NCI-H69 (cell line): ENCODE measurements around the gene PDGFC.

ENCODE experiments used
- DNase-seq: peaks from one replicate; lab custom pipeline; 2025; lab: John Stamatoyannopoulos, UW

Gene PDGFC

DNA sequence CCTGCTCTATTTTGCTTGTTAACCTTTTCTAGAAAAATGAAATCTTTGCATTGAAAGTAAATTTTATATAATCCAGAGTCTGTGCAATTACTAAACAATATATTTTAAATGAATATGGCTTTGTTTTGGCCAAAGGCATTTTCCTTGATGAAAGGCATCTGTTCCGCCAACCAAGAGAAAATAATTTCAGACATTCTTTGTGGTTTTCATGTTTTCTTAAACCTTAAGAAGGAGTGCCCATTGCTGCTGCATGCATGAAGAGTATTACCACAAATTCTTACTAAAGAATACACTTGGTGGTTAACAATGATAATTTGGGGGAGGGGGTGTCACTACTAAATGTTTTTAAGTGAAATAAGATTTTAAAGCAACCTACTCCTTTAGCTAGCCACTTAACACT lies 2.7 kb upstream of the PDGFC start:
- no peak for DNase-seq

DNA sequence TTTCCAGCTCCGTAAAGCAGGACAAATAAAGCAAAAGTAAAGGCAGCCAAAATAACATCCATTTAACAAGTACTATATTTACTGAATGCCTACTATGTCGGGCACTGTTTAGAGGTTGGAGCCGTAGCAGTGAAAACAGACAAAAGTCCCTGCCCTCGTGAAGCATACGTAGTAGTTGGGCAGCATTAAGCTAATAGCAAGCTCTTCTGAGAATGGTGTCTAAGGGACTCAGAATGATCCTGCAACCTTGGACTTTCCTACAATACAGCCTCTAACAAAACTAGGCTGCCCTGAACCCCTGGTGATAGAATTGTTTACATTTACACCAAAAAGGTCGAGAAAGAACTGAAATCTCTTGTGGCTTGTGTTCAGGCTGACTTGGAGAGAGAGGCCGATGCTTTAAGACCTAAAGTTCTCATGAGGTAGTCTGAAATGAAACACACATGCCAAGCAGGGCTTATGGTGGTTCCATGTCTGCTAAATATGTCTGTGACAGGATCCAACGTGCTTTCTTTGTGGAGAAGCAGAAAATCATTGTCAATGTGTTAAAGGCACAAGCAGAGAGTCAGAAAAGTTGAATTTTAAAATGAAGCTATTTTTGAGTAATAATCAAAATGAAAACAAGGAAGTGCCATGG lies 898 bp upstream of the PDGFC start:
- no peak for DNase-seq

DNA sequence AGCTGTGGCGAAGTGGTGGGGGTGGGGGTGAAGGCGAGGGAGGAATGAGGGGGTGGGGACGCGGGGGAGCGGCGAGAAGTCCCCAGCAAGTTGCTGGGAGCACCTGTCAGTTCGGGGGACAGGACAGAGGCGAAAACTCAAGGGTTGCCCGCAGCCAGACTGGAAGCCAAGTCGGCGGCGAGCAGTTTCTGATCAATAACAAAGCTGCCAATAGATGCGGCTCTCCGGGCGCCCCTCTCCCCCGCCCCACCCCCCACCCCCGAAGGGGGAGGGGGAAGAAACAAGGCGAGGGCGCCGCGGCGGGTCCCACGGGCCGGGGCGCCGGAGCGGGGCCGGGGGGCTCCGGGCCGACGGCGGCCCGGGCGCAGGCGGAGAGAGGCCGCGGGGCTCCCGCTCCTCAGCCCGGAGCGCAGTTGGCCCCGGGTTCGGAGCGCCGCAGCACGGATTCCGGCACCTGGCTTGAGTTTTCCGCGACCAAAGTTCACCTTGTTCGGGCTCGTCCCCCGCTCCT lies 379 bp downstream of the PDGFC start:
- peak; percentile 51 for DNase-seq

DNA sequence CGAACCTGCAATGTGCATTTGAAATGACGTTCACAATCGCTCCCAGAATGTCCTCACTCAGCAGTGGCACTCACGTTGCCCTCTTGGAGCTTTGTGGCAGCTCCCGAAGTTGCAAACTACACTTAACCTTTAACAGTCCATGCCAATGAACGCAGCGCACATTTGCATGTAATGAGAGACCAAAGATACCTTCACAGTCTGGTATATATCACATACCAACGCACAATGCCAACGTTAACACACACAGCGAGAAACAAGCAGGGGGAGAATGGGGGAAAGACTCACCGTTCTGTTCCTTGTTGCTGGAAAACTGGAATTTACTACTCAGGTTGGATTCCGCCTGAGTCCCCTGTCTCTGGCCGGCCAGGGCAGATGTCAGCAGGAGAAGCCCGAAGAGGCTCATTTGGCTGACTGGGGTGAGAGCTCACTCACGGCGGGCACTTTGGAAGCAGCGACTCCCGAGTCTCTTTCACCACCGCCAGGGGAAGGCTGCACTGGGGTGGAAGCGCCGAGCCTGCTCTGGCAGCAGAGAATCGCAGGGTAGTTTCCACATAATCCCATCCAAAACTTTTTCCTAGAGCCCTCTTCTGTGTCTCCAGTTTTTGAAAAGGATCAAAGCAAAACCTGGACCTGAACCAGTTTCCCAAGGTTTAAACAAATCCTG lies 966 bp downstream of the PDGFC start:
- peak; percentile 67 for DNase-seq

DNA sequence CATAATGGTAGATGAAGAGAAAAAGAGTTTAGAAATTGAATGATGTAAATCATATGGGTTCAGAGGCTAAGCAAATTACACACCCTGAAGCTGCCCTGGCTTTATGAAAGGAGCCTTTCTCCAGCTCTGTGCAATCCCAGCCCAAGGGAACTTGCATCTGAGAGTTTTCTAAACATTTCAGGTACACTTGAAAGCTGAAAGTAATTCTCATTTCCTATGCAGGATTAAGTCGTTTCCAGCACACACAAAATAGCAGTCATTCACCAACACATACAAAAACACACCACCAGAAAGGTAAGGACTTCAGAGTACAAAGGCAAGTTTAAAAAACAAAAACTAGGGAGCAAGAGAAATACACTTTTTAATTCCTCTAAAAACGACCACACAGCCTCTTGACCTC lies 1.7 kb downstream of the PDGFC start:
- DNase-seq = peak; percentile 2

DNA sequence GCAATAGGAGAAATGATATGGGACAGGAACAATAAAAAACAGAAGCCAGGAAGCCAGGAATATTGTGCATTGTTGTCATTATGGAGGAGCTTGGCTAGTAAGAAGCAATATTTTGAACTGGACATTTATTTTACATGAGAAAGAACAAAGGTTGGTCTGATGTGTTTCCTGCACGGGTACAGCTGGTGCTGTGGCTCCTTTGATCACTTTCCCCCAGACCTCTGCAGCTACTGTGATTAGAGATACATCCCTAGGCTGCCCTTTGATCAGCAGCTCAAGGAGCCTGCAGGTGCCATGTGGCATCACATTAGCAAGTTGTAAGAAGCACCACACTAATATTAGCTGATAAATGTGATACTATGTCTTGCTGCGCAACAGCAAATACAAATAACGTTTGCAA lies 2.5 kb downstream of the PDGFC start:
- no peak for DNase-seq

DNA sequence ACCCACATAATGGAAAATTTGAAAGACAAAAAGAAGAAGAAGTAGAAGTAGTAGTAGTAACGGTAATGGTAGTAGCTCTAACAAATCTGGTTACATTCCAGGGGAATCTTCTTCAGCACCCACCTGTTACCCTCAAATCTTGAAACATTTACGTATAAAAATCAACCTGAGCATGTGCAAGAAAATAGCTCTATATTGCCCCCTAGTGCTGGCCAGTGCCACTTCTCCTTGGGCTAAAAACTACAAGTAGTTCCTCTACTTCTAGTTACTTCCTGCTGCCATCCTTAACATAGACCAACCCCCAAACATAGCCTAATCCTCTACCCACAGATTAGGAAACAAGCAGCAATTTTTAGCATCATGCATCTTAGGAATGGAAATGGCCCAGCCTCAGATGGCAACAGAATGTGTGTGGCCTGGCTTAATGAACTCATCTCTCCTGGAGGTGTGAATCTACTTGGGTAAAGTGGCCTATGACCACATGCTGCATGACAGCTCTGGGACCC lies 3.1 kb downstream of the PDGFC start:
- peak; percentile 61 for DNase-seq

DNA sequence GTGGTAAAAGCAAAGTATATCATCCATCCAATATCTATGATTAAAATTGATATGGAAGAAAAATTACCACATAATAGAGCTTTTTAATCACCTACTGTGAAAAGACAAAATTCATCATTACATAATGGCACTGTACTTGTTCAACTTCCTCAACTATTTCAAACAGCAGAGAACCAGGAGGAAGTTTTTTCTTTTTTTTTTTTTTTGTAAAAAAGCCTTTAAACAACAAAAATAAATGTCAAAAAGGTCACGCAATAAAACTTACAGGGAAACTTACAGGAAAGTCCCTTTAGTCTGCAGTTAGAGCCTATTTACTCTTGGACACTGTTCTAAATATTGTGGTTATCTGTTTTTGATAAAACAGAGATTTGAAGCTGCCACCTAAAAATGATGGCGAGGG lies 4.8 kb downstream of the PDGFC start:
- DNase-seq = no peak

DNA sequence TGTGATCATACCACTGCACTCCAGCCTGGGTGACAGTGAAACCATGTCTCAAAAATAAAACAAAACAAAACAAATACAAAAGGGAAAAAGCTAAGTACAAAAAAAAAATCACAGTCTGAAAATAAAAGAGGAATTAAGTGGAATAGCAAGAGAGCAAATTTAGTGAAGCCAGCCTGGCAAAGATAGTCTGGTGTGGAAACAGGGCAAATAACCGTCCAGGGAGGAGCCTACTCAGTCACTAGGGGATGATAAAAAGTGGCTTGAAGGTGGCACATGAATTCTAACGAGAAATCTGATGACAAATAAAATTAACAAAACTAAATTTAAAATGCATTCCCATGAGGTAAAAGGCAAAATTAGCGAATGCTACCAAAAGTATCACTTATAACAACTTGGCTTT lies 8.2 kb downstream of the PDGFC start:
- no peak for DNase-seq

DNA sequence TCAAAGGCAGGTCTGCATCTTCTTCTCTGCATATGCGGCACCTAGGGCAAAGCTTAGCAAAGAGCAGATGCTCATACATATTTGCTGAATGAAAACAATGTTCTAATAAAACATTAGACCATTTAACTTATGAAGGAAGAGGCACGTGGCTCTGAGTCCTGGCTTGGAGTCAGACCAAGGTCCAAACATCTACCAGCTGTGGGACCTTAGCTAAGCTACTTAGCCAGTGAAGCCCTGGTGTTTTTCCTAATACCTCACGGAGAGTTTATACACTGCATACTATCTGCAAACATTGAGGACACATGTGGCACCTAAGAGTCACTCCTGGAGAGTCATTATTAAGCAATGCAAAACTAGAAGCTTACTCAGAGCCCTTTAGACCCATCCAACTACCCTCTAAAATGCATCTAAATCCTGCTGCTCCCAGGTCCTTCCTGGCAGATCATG lies 9.0 kb downstream of the PDGFC start:
- no peak for DNase-seq

DNA sequence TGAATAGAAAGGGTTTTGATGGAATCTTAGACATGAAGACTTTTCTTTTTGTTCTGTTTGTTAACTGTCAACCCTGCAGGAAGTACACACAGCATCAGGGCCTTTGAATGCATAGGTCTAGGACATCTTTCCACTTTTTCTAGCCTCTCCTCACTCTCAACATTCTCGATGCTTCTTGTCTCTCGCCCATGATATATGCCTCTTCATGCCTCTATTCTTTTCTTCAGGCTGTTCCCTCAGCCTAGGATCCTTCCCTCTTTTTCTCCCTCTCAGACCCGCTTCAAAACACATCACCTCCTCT lies 9.6 kb downstream of the PDGFC start:
- no peak for DNase-seq

DNA sequence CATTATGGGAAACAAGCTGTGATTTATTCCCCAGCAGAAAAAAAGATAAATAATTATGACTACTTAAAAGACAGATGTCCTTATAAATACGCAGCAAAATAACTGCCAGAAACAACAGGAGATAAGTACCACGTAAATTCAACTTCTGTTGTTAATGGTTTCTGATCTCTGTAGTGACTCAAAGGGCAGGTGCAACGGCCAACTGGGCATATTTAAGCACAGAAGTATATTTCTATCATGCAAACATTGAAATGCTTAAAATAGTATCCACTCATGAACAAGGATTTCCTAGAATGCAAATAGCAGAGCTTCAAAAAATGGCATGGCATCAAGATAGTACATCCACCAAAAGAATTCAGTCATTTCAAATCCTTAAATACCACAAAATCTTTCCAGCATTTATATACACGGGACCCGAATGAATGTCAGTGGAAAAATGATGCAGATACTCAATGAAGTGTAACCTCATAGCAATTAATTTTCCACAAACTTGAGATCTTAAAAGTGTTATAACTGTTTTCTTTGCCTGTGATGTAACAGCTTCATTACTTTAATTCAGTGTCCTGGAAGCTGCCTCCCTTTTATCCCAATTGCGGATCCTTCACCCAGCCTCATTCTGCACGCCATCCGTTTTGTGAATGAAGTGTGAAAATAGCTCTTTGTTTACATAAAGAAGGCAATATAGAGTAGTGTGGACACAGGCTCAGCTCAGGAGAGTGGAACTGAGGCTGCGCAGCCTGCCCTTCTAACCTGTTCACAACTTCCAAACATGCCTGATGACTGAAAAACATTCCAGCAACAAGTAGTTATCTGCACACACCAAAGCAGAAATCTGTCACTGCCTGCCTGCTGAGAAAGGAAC lies 10.2 kb downstream of the PDGFC start:
- peak; percentile 19 for DNase-seq

DNA sequence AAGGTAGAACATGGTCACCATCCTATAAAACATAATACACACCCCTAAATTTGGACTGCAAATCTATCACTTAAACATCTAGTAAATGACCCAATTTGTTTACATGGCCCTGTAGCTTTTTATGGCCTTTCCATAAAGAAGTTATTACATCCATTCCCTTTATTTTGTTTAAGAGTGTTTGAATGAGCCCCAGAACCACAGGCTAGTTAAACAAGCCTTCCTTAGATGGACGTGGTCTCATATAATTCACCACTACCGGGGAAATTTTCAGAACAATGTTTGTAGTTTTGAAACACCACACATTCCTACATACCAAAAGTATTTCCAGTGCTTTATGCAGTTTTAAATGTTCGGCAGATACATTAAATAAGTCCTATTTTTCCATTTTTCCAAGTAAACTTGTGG lies 12.3 kb downstream of the PDGFC start:
- DNase-seq = peak; percentile 6

DNA sequence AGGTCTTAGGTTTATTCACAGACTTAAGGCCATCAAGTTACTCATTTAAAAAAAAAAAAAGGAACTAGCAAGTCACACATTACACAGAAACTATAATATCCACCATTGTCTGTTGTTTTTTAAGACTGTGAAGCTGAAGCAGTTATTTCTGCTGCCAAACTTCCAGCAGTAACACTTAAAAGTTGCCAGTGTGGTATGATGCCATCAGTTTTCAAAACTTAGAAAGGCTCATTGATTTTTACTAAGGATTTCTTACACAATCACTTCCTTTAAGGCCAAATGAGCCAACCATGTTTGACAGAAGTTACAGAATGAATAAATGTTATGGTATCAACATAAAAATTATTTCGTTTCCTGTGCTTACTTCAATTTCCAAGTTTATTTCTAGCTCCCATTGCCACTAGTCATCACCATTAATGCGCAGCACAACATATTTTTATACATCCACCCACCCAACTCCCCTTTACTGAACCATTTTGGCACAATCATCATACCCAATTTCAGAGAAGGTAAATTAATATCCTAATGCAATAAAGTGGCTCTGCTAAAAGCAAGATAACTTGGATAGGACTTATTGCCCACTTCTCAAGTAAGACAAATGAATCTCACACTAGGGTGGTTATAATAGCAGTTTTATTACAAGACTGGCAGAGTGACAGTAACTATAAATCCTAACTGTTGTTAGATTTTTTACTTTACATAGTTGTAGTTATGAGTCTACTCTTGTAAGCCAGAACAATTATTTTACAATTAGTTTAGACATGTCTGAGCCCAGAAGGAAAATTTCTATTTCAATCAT lies 13.1 kb downstream of the PDGFC start:
- DNase-seq = no peak

DNA sequence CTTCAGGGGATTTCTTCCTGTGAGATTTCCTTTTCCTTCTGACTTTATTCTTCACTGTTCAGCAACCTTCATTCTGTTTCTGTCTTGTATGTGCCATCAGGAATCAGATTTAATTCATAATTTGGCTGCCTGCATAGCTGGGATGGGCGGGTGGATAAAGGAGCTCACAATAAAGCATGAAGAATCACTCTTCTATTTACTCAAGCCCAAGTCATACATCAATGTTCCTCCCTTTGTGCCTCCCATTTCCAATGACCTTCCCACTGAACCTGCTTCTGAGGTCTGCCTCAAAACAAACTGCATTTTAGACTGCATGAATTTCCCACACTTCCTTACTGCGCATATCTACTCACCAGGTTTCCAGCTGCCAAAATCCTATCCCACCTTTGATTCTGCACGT lies 14.0 kb downstream of the PDGFC start:
- peak; percentile 52 for DNase-seq

DNA sequence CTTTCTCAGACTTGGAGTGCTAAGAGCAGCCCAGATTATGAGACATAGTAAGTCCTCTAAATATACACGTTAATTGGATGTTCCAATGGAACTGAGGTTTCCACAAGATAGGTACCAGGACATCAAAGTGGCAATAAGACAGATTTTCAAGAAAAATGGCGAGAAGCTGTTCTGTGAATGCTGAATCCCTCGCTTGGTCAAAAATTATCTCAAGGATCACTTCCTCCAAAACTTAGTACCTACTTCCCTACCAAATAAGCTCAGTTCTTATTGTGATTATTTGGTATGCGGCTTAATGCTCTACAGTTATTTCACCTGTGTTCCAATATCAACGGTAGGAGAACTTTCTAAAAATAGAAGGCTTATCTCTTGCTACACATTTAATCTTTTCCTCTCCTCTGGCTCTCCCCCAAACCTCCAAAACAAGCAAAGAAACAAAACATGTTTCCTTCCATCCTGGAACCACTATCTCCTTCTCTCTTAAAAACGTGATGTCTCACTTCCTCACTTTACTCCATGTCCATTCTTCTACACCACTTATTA lies 14.7 kb downstream of the PDGFC start:
- DNase-seq = no peak

DNA sequence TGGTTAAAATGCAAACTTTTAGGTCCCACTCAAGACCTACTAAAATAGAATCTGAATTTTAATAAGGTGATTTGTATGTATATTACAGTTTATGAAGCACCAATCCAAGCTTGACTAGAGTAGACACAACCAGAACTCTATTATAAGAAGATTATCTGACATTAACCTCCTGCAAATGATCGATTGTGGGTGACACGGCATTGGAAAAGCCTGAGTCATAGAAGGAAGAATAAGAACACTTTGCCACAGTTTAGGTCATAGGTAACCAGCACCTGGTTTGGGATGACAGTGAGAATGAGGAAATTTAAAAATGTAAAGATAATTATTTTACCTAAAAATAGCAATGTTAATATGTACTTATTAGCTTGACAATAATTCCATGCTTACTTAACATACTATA lies 15.2 kb downstream of the PDGFC start:
- DNase-seq = no peak

DNA sequence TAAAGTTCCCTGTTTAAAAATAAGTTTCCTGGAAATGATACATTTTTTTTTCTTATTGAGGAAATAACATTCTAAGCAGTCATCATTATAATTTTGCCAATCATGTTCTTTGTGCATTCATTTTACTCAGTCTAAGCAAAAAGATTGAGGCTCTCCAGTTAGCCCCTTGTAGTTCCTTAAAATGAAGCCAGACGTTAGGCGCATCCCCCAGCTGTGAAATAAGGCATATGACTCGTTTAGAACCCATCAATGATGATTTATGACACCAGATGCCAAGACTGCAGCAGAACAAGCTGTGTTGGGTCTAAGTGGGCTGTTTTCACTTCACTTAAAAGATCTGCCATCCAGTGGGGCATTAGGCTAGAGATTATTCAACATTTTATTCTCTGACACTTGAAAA lies 17.0 kb downstream of the PDGFC start:
- peak; percentile 61 for DNase-seq

DNA sequence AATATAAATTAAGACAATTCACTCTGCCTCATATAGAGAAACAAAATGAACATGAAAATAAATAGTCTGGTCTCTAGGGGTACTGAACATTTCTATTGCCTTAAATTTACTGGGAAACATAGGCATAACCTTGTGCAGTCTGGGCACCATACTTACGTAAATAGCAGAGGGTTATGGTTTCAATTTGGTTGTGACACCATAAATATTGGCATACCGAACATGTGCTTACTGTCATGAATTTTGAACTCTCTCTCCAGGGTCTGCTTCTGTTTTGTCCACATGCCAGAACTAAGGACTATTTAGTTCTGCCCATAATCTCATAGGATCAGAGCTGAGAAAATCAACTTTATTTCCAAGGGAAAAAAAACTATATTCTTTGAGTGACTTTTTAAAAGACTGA lies 17.6 kb downstream of the PDGFC start:
- DNase-seq = peak; percentile 3

DNA sequence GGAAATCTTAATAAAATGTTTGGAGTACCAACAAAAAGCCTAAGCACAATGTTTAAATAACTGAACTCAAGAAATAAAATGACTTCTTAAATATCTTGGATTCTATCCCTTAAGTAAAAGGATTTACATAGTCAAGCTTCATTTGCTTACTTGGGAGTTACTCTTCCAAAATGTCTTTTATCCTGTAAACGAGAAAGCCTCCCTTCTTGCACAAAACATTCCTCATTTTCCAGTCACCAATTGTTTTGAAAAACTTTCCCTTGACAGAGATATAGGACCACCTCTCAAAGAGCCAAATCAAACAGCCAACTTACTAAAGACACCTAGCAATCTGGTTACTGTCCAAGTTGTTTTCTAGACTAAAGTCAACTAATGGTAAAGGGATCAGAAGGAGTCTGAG lies 18.6 kb downstream of the PDGFC start:
- DNase-seq = no peak

DNA sequence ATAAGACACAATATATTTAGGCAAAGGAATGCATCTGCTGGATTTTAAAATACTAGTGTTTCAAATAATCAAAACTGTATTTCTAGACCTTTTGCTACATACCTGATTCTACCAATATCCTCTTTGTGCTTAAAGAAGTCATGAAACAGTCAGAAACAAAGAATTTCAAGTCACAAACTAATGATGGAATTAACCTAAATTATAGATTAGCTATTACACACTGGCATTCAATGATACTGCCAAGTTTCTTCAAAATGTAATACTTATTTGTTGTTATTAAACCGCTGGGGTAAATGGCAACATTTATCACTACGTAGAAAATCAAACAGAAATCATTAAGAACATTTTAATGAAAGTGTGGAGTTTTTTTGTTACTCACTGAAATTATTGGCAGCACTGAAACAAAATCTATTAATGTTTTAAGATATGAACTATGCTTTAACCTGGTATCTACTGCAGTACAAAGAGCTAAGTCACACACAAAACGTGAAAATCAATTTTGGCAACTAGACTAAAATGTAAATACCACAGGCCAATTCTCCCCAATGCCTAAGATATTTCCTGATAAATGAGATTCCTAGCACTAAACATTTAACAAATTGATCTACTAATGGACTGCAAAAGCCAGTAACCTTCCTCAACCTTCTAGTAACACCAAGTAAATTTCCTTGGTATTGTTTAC lies 19.4 kb downstream of the PDGFC start:
- DNase-seq = no peak
